WTC11 (cell line): Measurements from ENCODE around the gene C2orf72. TPM values are rescaled to one million over a fixed set of nuclear protein-coding genes. Genes with fewer than 3 reads are reported as not detected.

Experiments used
- ATAC-seq: fragments of 200-7000 bp; cut with Tn5 transposase; 2 replicates; pipeline ENCODE4 v1.10.0; 2021; ENCODE audit warnings: mild to moderate bottlenecking, moderate library complexity
- CTCF ChIA-PET: fragments of 300-600 bp; sonication (Branson Sonifier 250); formaldehyde crosslinking; loops from one replicate; lab custom pipeline; 2021; ENCODE audit warnings: antibody characterized with exemption; lab: Charles Lee
- POLR2A ChIA-PET: fragments of 350-600 bp; sonication (Branson Sonifier 250); formaldehyde crosslinking; loops from one replicate; lab custom pipeline; 2021; ENCODE audit warnings: antibody characterized with exemption; lab: Charles Lee
- DNase-seq: peaks from one replicate; pipeline ENCODE4 v3.0.0; 2021; ENCODE audit warnings: low spot score
- H3K27ac Mint-ChIP-seq: 2 replicates; pipeline ENCODE4 v1.8.0; 2021; ENCODE audit warnings: mixed read lengths
- H3K27me3 Mint-ChIP-seq: 2 replicates; pipeline ENCODE4 v1.8.0; 2021; ENCODE audit warnings: low read depth, mild to moderate bottlenecking, moderate library complexity, mixed read lengths
- H3K36me3 Mint-ChIP-seq: 2 replicates; pipeline ENCODE4 v1.8.0; 2021; ENCODE audit warnings: mixed read lengths
- H3K4me1 Mint-ChIP-seq: 2 replicates; pipeline ENCODE4 v1.8.0; 2022; ENCODE audit warnings: mixed read lengths
- H3K4me3 Mint-ChIP-seq: 2 replicates; pipeline ENCODE4 v1.8.0; 2021; ENCODE audit warnings: mild to moderate bottlenecking, moderate library complexity, mixed read lengths
- H3K9me3 Mint-ChIP-seq: 2 replicates; pipeline ENCODE4 v1.8.0; 2021; ENCODE audit warnings: mixed read lengths
- CREB1 ChIP-seq: sonication (generic); formaldehyde crosslinking; IDR thresholded peaks from 2 replicates; pipeline ENCODE4 v1.8.0; 2023; ENCODE audit warnings: mild to moderate bottlenecking, missing genetic modification reagents
- FOXP1 ChIP-seq: sonication (generic); formaldehyde crosslinking; IDR thresholded peaks from 2 replicates; pipeline ENCODE4 v1.8.0; 2022; ENCODE audit warnings: missing genetic modification reagents, mild to moderate bottlenecking, moderate library complexity, borderline replicate concordance
- JUN ChIP-seq: sonication (generic); formaldehyde crosslinking; IDR thresholded peaks from 2 replicates; pipeline ENCODE4 v1.8.0; 2023; ENCODE audit warnings: mild to moderate bottlenecking, missing genetic modification reagents
- MXD4 ChIP-seq: fragments of 250-450 bp; sonication (Bioruptor Pico); IDR thresholded peaks from 2 replicates; pipeline ENCODE4 v1.8.0; 2021; ENCODE audit warnings: mild to moderate bottlenecking, moderate library complexity, borderline replicate concordance
- OVOL2 ChIP-seq: fragments of 250-450 bp; sonication (Bioruptor Pico); IDR thresholded peaks from 2 replicates; pipeline ENCODE4 v1.9.0; 2021; ENCODE audit warnings: mild to moderate bottlenecking, borderline replicate concordance
- RORB ChIP-seq: fragments of 250-450 bp; sonication (Bioruptor Pico); IDR thresholded peaks from 2 replicates; pipeline ENCODE4 v1.9.0; 2021; ENCODE audit warnings: mild to moderate bottlenecking
- ZBTB21 ChIP-seq: sonication (generic); formaldehyde crosslinking; IDR thresholded peaks from 2 replicates; pipeline ENCODE4 v1.8.1; 2023; ENCODE audit warnings: mild to moderate bottlenecking, missing genetic modification reagents, borderline replicate concordance
- ZMAT4 ChIP-seq: fragments of 250-450 bp; sonication (Bioruptor Pico); IDR thresholded peaks from 2 replicates; pipeline ENCODE4 v1.9.0; 2021; ENCODE audit warnings: mild to moderate bottlenecking
- ZNF138 ChIP-seq: sonication (generic); formaldehyde crosslinking; conservative IDR thresholded peaks from 2 replicates; pipeline ENCODE4 v1.8.1; 2022; ENCODE audit warnings: mild to moderate bottlenecking, moderate library complexity, missing genetic modification reagents
- ZNF281 ChIP-seq: sonication (generic); formaldehyde crosslinking; IDR thresholded peaks from 2 replicates; pipeline ENCODE4 v1.8.0; 2023; ENCODE audit warnings: mild to moderate bottlenecking, missing genetic modification reagents
- ZNF317 ChIP-seq: sonication (generic); formaldehyde crosslinking; IDR thresholded peaks from 2 replicates; pipeline ENCODE4 v1.8.1; 2023; ENCODE audit warnings: low read depth, mild to moderate bottlenecking, moderate library complexity, missing genetic modification reagents, borderline replicate concordance
- ZNF532 ChIP-seq: fragments of 250-450 bp; sonication (Bioruptor Pico); IDR thresholded peaks from 2 replicates; pipeline ENCODE4 v1.9.0; 2021; ENCODE audit warnings: mild to moderate bottlenecking, borderline replicate concordance
- total RNA-seq: library from RNA; stranded (reverse); gene quantifications from 3 replicates; pipeline ENCODE4 v1.2.3, GENCODE V29; 2021
- TF ChIP-seq, protein P1 (sequence below): sonication (generic); formaldehyde crosslinking; conservative IDR thresholded peaks from 2 replicates; pipeline ENCODE4 v1.8.1; 2023; ENCODE audit warnings: mild to moderate bottlenecking, low read depth, missing genetic modification reagents, moderate library complexity
- TF ChIP-seq, protein P2 (sequence below): sonication (generic); formaldehyde crosslinking; IDR thresholded peaks from 2 replicates; pipeline ENCODE4 v1.8.1; 2022; ENCODE audit warnings: mild to moderate bottlenecking, missing genetic modification reagents, moderate library complexity, borderline replicate concordance
- TF ChIP-seq, protein P3 (sequence below): sonication (generic); formaldehyde crosslinking; IDR thresholded peaks from 2 replicates; pipeline ENCODE4 v1.8.0; 2022; ENCODE audit warnings: mild to moderate bottlenecking, missing genetic modification reagents
- TF ChIP-seq, protein P4 (sequence below): sonication (generic); formaldehyde crosslinking; IDR thresholded peaks from 2 replicates; pipeline ENCODE4 v1.8.1; 2022; ENCODE audit warnings: low read depth, mild to moderate bottlenecking, moderate library complexity, missing genetic modification reagents, borderline replicate concordance
- TF ChIP-seq, protein P5 (sequence below): sonication (generic); formaldehyde crosslinking; IDR thresholded peaks from 2 replicates; pipeline ENCODE4 v1.8.0; 2023; ENCODE audit warnings: missing genetic modification reagents, mild to moderate bottlenecking, borderline replicate concordance

The C2orf72 gene
- total RNA-seq, 1 experiment from 2014 or later = 1.7 TPM

- TF ChIP-seq ZNF532 (CRISPR knock-in tag) = no peak
Observed at GRCh38 chr2:230991598-230991997, 45.7 kb upstream of the C2orf72 start (continued).

DNA sequence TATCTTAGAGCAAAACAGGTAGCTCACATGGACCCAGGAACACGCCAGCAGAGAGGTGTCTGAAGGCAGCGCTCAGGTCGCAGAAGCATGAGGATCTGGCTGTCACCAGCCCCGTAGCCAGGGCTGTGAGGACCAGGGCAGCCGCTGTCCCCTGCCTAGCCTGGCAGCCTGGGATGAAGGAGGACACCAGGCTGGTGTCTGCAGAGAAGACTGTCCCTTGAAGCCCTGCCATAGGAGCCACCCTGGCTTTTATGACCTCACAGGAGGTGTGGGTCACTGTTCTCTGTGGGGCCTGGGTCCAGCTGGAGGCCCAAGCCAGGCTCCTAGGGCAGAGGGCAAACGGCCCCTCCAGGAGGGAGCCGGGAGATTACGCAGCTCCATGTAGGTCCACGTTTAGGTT is 41.5 kb upstream of the C2orf72 start, which contains the start of gene SPATA3:
SPATA3 (plus strand) TSS at position 301 of the 400 bp plus-strand sequence. CDS start 113 bp downstream, outside the sequence.
- Mint-ChIP-seq H3K36me3 (no peaks in the 10 kb centered on the region), H3K4me1 (peaks cover 6% of the 10 kb centered on the region; the same call in 1 of the 2 replicates), H3K9me3 (peaks cover 16% of the 10 kb centered on the region), H3K27ac (no peak within 1 kb of the TSS), H3K27me3 (peaks cover 10% of the 10 kb centered on the region), H3K4me3 (no peak within 1 kb of the TSS)
- no peak for DNase-seq
- ATAC-seq = no peak
- ChIA-PET CTCF (interaction anchor here (1.0 to 2.3 kb wide), 4 partner anchors 9 to 71 kb away, joined by 3 to 6 read pairs (median 4); partner anchors contain the start of gene PSMD1), POLR2A (no interaction called here)
- no peak for TF ChIP-seq ZMAT4 (CRISPR knock-in tag)
- TF ChIP-seq CREB1 (CRISPR knock-in tag) = no peak
- no peak for TF ChIP-seq FOXP1 (CRISPR knock-in tag)
- TF ChIP-seq ZNF138 = no peak
- TF ChIP-seq, protein P1, sequence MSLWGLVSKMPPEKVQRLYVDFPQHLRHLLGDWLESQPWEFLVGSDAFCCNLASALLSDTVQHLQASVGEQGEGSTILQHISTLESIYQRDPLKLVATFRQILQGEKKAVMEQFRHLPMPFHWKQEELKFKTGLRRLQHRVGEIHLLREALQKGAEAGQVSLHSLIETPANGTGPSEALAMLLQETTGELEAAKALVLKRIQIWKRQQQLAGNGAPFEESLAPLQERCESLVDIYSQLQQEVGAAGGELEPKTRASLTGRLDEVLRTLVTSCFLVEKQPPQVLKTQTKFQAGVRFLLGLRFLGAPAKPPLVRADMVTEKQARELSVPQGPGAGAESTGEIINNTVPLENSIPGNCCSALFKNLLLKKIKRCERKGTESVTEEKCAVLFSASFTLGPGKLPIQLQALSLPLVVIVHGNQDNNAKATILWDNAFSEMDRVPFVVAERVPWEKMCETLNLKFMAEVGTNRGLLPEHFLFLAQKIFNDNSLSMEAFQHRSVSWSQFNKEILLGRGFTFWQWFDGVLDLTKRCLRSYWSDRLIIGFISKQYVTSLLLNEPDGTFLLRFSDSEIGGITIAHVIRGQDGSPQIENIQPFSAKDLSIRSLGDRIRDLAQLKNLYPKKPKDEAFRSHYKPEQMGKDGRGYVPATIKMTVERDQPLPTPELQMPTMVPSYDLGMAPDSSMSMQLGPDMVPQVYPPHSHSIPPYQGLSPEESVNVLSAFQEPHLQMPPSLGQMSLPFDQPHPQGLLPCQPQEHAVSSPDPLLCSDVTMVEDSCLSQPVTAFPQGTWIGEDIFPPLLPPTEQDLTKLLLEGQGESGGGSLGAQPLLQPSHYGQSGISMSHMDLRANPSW (CRISPR knock-in tag) = no peak
- TF ChIP-seq RORB (CRISPR knock-in tag) = no peak
- TF ChIP-seq, protein P2, sequence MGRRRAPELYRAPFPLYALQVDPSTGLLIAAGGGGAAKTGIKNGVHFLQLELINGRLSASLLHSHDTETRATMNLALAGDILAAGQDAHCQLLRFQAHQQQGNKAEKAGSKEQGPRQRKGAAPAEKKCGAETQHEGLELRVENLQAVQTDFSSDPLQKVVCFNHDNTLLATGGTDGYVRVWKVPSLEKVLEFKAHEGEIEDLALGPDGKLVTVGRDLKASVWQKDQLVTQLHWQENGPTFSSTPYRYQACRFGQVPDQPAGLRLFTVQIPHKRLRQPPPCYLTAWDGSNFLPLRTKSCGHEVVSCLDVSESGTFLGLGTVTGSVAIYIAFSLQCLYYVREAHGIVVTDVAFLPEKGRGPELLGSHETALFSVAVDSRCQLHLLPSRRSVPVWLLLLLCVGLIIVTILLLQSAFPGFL = no peak
- TF ChIP-seq MXD4 (CRISPR knock-in tag) = no peak
- no peak for TF ChIP-seq OVOL2 (CRISPR knock-in tag)
- TF ChIP-seq, protein P3, sequence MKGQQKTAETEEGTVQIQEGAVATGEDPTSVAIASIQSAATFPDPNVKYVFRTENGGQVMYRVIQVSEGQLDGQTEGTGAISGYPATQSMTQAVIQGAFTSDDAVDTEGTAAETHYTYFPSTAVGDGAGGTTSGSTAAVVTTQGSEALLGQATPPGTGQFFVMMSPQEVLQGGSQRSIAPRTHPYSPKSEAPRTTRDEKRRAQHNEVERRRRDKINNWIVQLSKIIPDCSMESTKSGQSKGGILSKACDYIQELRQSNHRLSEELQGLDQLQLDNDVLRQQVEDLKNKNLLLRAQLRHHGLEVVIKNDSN = no peak
- no peak for TF ChIP-seq ZNF317 (CRISPR knock-in tag)
- TF ChIP-seq, protein P4, sequence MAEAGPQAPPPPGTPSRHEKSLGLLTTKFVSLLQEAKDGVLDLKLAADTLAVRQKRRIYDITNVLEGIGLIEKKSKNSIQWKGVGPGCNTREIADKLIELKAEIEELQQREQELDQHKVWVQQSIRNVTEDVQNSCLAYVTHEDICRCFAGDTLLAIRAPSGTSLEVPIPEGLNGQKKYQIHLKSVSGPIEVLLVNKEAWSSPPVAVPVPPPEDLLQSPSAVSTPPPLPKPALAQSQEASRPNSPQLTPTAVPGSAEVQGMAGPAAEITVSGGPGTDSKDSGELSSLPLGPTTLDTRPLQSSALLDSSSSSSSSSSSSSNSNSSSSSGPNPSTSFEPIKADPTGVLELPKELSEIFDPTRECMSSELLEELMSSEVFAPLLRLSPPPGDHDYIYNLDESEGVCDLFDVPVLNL (CRISPR knock-in tag) = no peak
- TF ChIP-seq ZBTB21 (CRISPR knock-in tag) = no peak
- TF ChIP-seq, protein P5, sequence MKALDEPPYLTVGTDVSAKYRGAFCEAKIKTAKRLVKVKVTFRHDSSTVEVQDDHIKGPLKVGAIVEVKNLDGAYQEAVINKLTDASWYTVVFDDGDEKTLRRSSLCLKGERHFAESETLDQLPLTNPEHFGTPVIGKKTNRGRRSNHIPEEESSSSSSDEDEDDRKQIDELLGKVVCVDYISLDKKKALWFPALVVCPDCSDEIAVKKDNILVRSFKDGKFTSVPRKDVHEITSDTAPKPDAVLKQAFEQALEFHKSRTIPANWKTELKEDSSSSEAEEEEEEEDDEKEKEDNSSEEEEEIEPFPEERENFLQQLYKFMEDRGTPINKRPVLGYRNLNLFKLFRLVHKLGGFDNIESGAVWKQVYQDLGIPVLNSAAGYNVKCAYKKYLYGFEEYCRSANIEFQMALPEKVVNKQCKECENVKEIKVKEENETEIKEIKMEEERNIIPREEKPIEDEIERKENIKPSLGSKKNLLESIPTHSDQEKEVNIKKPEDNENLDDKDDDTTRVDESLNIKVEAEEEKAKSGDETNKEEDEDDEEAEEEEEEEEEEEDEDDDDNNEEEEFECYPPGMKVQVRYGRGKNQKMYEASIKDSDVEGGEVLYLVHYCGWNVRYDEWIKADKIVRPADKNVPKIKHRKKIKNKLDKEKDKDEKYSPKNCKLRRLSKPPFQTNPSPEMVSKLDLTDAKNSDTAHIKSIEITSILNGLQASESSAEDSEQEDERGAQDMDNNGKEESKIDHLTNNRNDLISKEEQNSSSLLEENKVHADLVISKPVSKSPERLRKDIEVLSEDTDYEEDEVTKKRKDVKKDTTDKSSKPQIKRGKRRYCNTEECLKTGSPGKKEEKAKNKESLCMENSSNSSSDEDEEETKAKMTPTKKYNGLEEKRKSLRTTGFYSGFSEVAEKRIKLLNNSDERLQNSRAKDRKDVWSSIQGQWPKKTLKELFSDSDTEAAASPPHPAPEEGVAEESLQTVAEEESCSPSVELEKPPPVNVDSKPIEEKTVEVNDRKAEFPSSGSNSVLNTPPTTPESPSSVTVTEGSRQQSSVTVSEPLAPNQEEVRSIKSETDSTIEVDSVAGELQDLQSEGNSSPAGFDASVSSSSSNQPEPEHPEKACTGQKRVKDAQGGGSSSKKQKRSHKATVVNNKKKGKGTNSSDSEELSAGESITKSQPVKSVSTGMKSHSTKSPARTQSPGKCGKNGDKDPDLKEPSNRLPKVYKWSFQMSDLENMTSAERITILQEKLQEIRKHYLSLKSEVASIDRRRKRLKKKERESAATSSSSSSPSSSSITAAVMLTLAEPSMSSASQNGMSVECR (CRISPR knock-in tag) = no peak
- no peak for TF ChIP-seq JUN (CRISPR knock-in tag)
- TF ChIP-seq ZNF281 = no peak
